Right lobe of liver (tissue), 6 donors: ENCODE data around the gene EML3. TPM values are rescaled to one million over a fixed set of nuclear protein-coding genes. Genes with fewer than 3 reads are reported as not detected.

ENCODE experiments used
- ATAC-seq, 4 donors: fragments of 200-7000 bp; cut with Tn5 transposase; one replicate each; pipeline ENCODE4 v1.9.1; 2020; ENCODE audit warnings: mild to moderate bottlenecking in 4 of 4, moderate library complexity in 4 of 4
- DNase-seq, 3 donors: peaks; one replicate each; pipeline ENCODE4 v3.0.0-alpha.2; 2020
- H3K27ac ChIP-seq, 3 donors: fragments of 200-600 bp; one replicate each; pipeline ENCODE4 v1.8.0; 2022
- H3K27me3 ChIP-seq, 2 donors: fragments of 200-600 bp; one replicate each; pipeline ENCODE4 v1.8.0; 2022
- H3K36me3 ChIP-seq, 4 donors: fragments of 200-600 bp; sonication (generic) in 1 of 4; one replicate each; pipeline versions ENCODE4 v1.5.1 to v1.8.0; 2017 to 2022; ENCODE audit warnings: control low read depth in 1 of 4
- H3K4me1 ChIP-seq, 4 donors: fragments of 200-600 bp; sonication (generic) in 1 of 4; one replicate each; pipeline versions ENCODE4 v1.5.1 to v1.8.0; 2017 to 2022; ENCODE audit warnings: control low read depth in 1 of 4
- H3K4me3 ChIP-seq, 3 donors: fragments of 200-600 bp; one replicate each; pipeline ENCODE4 v1.8.0; 2022
- H3K9me3 ChIP-seq, 4 donors: fragments of 200-600 bp; sonication (generic) in 1 of 4; one replicate each; pipeline versions ENCODE4 v1.5.1 to v1.8.0; 2017 to 2022; ENCODE audit warnings: control low read depth in 1 of 4
- CTCF ChIP-seq, 4 donors: fragments of 200-600 bp in 3 of 4; fragments of 450-650 bp in 1 of 4; IDR thresholded peaks; one replicate each; pipeline versions ENCODE4 v1.5.1 to v1.8.0; 2016 to 2022; ENCODE audit warnings: antibody characterized with exemption in 4 of 4, mild to moderate bottlenecking in 2 of 4
- POLR2A ChIP-seq: fragments of 450-650 bp; IDR thresholded peaks from one replicate; pipeline ENCODE4 v1.6.1; 2017; ENCODE audit warnings: antibody characterized with exemption, mild to moderate bottlenecking
- WGBS: methylation state at CpG from one replicate; pipeline ENCODE4 v1.1.6; 2018; ENCODE audit warnings: low coverage, low lambda C conversion rate; ENCODE audit not compliant: insufficient coverage; ENCODE audit errors: missing lambda C conversion rate; 5-methylcytosine and 5-hydroxymethylcytosine counted together
- intact Hi-C, 2 donors: fragments of 100-400 bp; cut with DNase I; formaldehyde crosslinking; loops; one replicate each; pipeline versions ENCODE4 v1.11.2 to v1.14.1; 2022
- microRNA-seq, 2 donors: library from miRNA; unstranded; fragments of <30 nt; microRNA quantifications; one replicate each; pipeline ENCODE4, GENCODE V29; 2019 to 2020
- small RNA-seq, 2 experiments: library from RNA; depleted of rRNA; stranded (forward); fragments of <200 nt; gene quantifications; one replicate each; pipeline ENCODE3, GENCODE V24; 2016
- total RNA-seq, 6 experiments: library from RNA; depleted of rRNA in 2 of 6; stranded (reverse); fragments of >200 nt in 2 of 6; fragmentation: NEBNext Ultra II Directional in 3 of 6; extraction: Animal tissue kit (Norgen Biotek cat#: 25700) in 3 of 6; gene quantifications; one replicate each; pipeline versions ENCODE4 v1.1.0 to v1.2.4, GENCODE V29; 2016 to 2023
- donor health status: DM: no; HTN: yes; CAD: no.
- donor health status: DM: no; HTN: no; CAD: no.
- donor health status: DM: no; HTN: no; CAD: no.
- donor health status: DM: no; HTN: yes; CAD: no.
- donor health status: DM: no; HTN: yes; CAD: no.

EML3 gene
- total RNA-seq, 6 experiments from 2014 or later: 19.1 to 36.4 (median 22.7) TPM

GRCh38 chr11:62552485-62553079 is 60.0 kb downstream of the EML3 start:
- Histone ChIP-seq H3K4me1 (peaks cover 0 to 70% (median 32%) of the 10 kb centered on the region in 4 donors), H3K27ac (peak overlapping the region; percentile 75 to 86 (median 76)), H3K27me3 (no peaks in the 10 kb centered on the region), H3K36me3 (no peaks in the 10 kb centered on the region), H3K9me3 (no peaks in the 10 kb centered on the region), H3K4me3 (no peak overlapping the region)
- TF ChIP-seq CTCF (IDR thresholded peaks at IDR 0.05): no peak
- no peak for TF ChIP-seq POLR2A
- ATAC-seq (no peak), DNase-seq (peak in 1 of 3 donors; percentile 28)
- intact Hi-C loops: no loop called here
- WGBS: 15% methylated on average over 3 of the region's 4 CpGs

Small RNA genes lying within 50 kb of the gene (microRNA-seq; reads per million reads assigned to microRNA genes)
- gene MIR6747: 0 to 0.29 reads per million in 2 donors

Small RNA genes lying within 50 kb of the gene (small RNA-seq; reads per million reads assigned to genes)
- 0 reads per million in 2 experiments for gene AP001458.1
- gene EEF1G: 0 reads per million in 2 experiments
- gene MIR6747: 0 reads per million in 2 experiments

Other genes starting within 250 kb of the EML3 start
- gene SCGB1A1, start 193.7 kb downstream of the EML3 start, total RNA-seq: not detected
- gene AHNAK, start 66.0 kb downstream of the EML3 start, total RNA-seq: 100 to 1,000 TPM in 4 of 6 experiments, 10 to 100 TPM in 2; 91.0 to 180 (median 113) TPM
- gene EEF1G, start 38.9 kb downstream of the EML3 start, total RNA-seq: 100 to 1,000 TPM; 442 to 450 (median 449) TPM
- 10 to 100 TPM; 12.3 to 34.2 (median 21.1) TPM for gene TUT1, start 21.3 kb downstream of the EML3 start, total RNA-seq
- 10 to 100 TPM; 20.0 to 38.0 (median 31.8) TPM for gene MTA2, start 10.9 kb downstream of the EML3 start, total RNA-seq
- 1 to 10 TPM; 1.1 to 2.9 (median 1.2) TPM for gene ROM1, start 482 bp upstream of the EML3 start, total RNA-seq
- gene B3GAT3, start 9.2 kb upstream of the EML3 start, total RNA-seq: 10 to 100 TPM; 17.1 to 32.8 (median 23.4) TPM
- 100 to 1,000 TPM; 131 to 237 (median 201) TPM for gene GANAB, start 33.8 kb upstream of the EML3 start, total RNA-seq
- 10 to 100 TPM; 12.1 to 20.3 (median 13.0) TPM for gene INTS5, start 40.5 kb upstream of the EML3 start, total RNA-seq
- gene C11orf98, start 52.4 kb upstream of the EML3 start, total RNA-seq: 10 to 100 TPM; 18.6 to 52.0 (median 25.6) TPM
- gene CSKMT, start 52.5 kb upstream of the EML3 start, total RNA-seq: 1 to 10 TPM in 5 of 6 experiments, under 1 TPM in 1; 0.74 to 4.1 (median 2.6) TPM
- gene UQCC3, start 58.9 kb upstream of the EML3 start, total RNA-seq: 1 to 10 TPM; 4.0 to 6.3 (median 5.3) TPM
- gene LBHD1, start 59.5 kb upstream of the EML3 start, total RNA-seq: 1 to 10 TPM; 2.7 to 6.5 (median 3.7) TPM
- 10 to 100 TPM; 24.7 to 41.9 (median 28.0) TPM for gene UBXN1, start 66.3 kb upstream of the EML3 start, total RNA-seq
- under 1 TPM in 1 of 6 experiments, not detected in 5; 0.12 TPM for gene LRRN4CL, start 76.8 kb upstream of the EML3 start, total RNA-seq
- 10 to 100 TPM; 18.8 to 41.4 (median 34.3) TPM for gene BSCL2, start 94.6 kb upstream of the EML3 start, total RNA-seq
- gene GNG3, start 94.9 kb upstream of the EML3 start, total RNA-seq: not detected
- 10 to 100 TPM in 4 of 6 experiments, 1 to 10 TPM in 2; 7.9 to 17.1 (median 13.3) TPM for gene HNRNPUL2, start 114.7 kb upstream of the EML3 start, total RNA-seq
- gene TTC9C, start 115.7 kb upstream of the EML3 start, total RNA-seq: 10 to 100 TPM in 3 of 6 experiments, 1 to 10 TPM in 3; 8.5 to 13.3 (median 10.6) TPM
- 1 to 10 TPM; 3.4 to 7.1 (median 4.7) TPM for gene ZBTB3, start 141.4 kb upstream of the EML3 start, total RNA-seq
- 10 to 100 TPM; 23.8 to 37.4 (median 26.6) TPM for gene POLR2G, start 148.8 kb upstream of the EML3 start, total RNA-seq
- gene TAF6L, start 158.6 kb upstream of the EML3 start, total RNA-seq: 10 to 100 TPM; 11.9 to 19.3 (median 16.0) TPM
- gene TMEM179B, start 174.6 kb upstream of the EML3 start, total RNA-seq: 10 to 100 TPM; 23.9 to 47.6 (median 29.1) TPM
- gene TMEM223, start 179.2 kb upstream of the EML3 start, total RNA-seq: 10 to 100 TPM in 2 of 6 experiments, 1 to 10 TPM in 4; 6.6 to 26.4 (median 8.2) TPM
- gene NXF1, start 192.7 kb upstream of the EML3 start, total RNA-seq: 10 to 100 TPM; 24.7 to 42.9 (median 32.3) TPM
- 10 to 100 TPM; 22.1 to 27.8 (median 24.6) TPM for gene STX5, start 219.3 kb upstream of the EML3 start, total RNA-seq
- not detected for gene TEX54, start 220.1 kb upstream of the EML3 start, total RNA-seq
- 10 to 100 TPM; 17.6 to 30.6 (median 24.3) TPM for gene WDR74, start 226.8 kb upstream of the EML3 start, total RNA-seq